K562 (cell line): ENCODE results near the gene EIF3J.

Experiments
- BACH1 ChIP-seq: fragments of 200-800 bp; sonication (Bioruptor generic); IDR thresholded peaks from 2 replicates; pipeline ENCODE4 v1.6.1; 2016; ENCODE audit warnings: missing genetic modification characterization, missing compliant biosample characterization
- ETS1 ChIP-seq: conservative IDR thresholded peaks from 2 replicates; pipeline ENCODE4 v1.6.1; 2011; ENCODE audit warnings: low read depth, mild to moderate bottlenecking, low read length; ENCODE audit not compliant: control insufficient read depth
- PML ChIP-seq: IDR thresholded peaks from 2 replicates; pipeline ENCODE4 v1.6.1; 2012; ENCODE audit warnings: low read length, inconsistent platforms
- POLR2A ChIP-seq: fragments of 450-650 bp; conservative IDR thresholded peaks from 2 replicates; pipeline ENCODE4 v1.6.1; 2016
- TBP ChIP-seq: optimal IDR thresholded peaks from 2 replicates; pipeline ENCODE3; 2011; ENCODE audit warnings: low read depth, low read length, improper control_type of control experiment
- ZFP36 ChIP-seq: fragments of 150-350 bp; IDR thresholded peaks from 2 replicates; pipeline ENCODE4 v1.6.1; 2018; ENCODE audit warnings: low read length, low read depth; ENCODE audit not compliant: partially characterized antibody
- ZNF253 ChIP-seq: fragments of 250-450 bp; sonication (Bioruptor Pico); conservative IDR thresholded peaks from 2 replicates; pipeline ENCODE4 v1.6.1; 2021; ENCODE audit warnings: mild to moderate bottlenecking
- TF ChIP-seq, protein P1 (sequence below): sonication (generic); formaldehyde crosslinking; IDR thresholded peaks from 2 replicates; pipeline ENCODE4 v1.8.0; 2022; ENCODE audit warnings: mild to moderate bottlenecking, low read depth, missing genetic modification reagents
- TF ChIP-seq, protein P2 (sequence below), 3 experiments: IDR thresholded peaks in 2 of 3; conservative IDR thresholded peaks in 1 of 3; 2 replicates each; pipeline ENCODE4 v1.5.1; 2011 to 2012; ENCODE audit warnings: low read length in 3 of 3, mild to moderate bottlenecking in 3 of 3, control low read depth in 2 of 3, improper control_type of control experiment in 1 of 3, inconsistent platforms in 1 of 3, low read depth in 1 of 3, mixed read lengths in 1 of 3, moderate library complexity in 1 of 3; ENCODE audit not compliant: insufficient read depth in 2 of 3

GRCh38 chr15:44598066-44598465 is 61.1 kb downstream of the EIF3J start:
- TF ChIP-seq BACH1 (tag) (no peak), TBP (no peak), ZNF253 (CRISPR knock-in tag) (no peak), POLR2A (no peak), ETS1 (no peak), ZFP36 (no peak), PML (no peak)
- TF ChIP-seq, protein P1, sequence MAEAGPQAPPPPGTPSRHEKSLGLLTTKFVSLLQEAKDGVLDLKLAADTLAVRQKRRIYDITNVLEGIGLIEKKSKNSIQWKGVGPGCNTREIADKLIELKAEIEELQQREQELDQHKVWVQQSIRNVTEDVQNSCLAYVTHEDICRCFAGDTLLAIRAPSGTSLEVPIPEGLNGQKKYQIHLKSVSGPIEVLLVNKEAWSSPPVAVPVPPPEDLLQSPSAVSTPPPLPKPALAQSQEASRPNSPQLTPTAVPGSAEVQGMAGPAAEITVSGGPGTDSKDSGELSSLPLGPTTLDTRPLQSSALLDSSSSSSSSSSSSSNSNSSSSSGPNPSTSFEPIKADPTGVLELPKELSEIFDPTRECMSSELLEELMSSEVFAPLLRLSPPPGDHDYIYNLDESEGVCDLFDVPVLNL (CRISPR knock-in tag) = no peak
- TF ChIP-seq, protein P2, sequence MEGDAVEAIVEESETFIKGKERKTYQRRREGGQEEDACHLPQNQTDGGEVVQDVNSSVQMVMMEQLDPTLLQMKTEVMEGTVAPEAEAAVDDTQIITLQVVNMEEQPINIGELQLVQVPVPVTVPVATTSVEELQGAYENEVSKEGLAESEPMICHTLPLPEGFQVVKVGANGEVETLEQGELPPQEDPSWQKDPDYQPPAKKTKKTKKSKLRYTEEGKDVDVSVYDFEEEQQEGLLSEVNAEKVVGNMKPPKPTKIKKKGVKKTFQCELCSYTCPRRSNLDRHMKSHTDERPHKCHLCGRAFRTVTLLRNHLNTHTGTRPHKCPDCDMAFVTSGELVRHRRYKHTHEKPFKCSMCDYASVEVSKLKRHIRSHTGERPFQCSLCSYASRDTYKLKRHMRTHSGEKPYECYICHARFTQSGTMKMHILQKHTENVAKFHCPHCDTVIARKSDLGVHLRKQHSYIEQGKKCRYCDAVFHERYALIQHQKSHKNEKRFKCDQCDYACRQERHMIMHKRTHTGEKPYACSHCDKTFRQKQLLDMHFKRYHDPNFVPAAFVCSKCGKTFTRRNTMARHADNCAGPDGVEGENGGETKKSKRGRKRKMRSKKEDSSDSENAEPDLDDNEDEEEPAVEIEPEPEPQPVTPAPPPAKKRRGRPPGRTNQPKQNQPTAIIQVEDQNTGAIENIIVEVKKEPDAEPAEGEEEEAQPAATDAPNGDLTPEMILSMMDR (IDR thresholded peaks at IDR 0.05 in 2 of 3, conservative IDR thresholded peaks at IDR 0.05 in 1 of 3; ENCODE audit: insufficient read depth in 2 of 3, low read depth in 1 of 3, low read length in 3 of 3) = no peak
